ENCODE data around the gene ANKRD63.

The ANKRD63 gene

GRCh38 chr15:40316931-40317330, 34.1 kb upstream of the ANKRD63 start:
- DNase-seq: no peak
- intact Hi-C loops (cut with DNase I): no loop called here

- DNase-seq: no peak
- intact Hi-C loops (cut with DNase I): no loop called here
Measured at GRCh38 chr15:40314723-40315276, 31.9 kb upstream of the ANKRD63 start.

- DNase-seq: peak in 35 of 42 donors; percentile 29 to 89 (median 62)
Measured at GRCh38 chr15:40313531-40314398, 30.9 kb upstream of the ANKRD63 start.

GRCh38 chr15:40312370-40313158, 29.7 kb upstream of the ANKRD63 start:
- no peak for DNase-seq
- intact Hi-C loops (cut with DNase I): no loop called here

More at GRCh38 chr15:40313531-40314398, 30.9 kb upstream of the ANKRD63 start:
- intact Hi-C loops (cut with DNase I): no loop called here

- DNase-seq: no peak
Measured at GRCh38 chr15:40310993-40311392, 28.1 kb upstream of the ANKRD63 start.

GRCh38 chr15:40310001-40310959, 27.4 kb upstream of the ANKRD63 start:
- DNase-seq: peak; percentile 33 to 82 (median 66)
- intact Hi-C loops (cut with DNase I): no loop called here

More at GRCh38 chr15:40310993-40311392, 28.1 kb upstream of the ANKRD63 start:
- intact Hi-C loops (cut with DNase I): no loop called here

GRCh38 chr15:40309344-40309862, 26.5 kb upstream of the ANKRD63 start:
- intact Hi-C loops (cut with DNase I): no loop called here
- DNase-seq: no peak

- intact Hi-C loops (cut with DNase I): no loop called here
- peak in 14 of 42 donors; percentile 11 to 64 (median 40) for DNase-seq
Measured at GRCh38 chr15:40307421-40308211, 24.8 kb upstream of the ANKRD63 start, which contains the start of gene PLCB2. Gene PLCB2, minus strand, starts transcription at chr15:40307935. Its CDS starts 263 bp downstream, at chr15:40307672.

- intact Hi-C loops (cut with DNase I): no loop called here
- no peak for DNase-seq
Measured at GRCh38 chr15:40306908-40307307, 24.0 kb upstream of the ANKRD63 start.

GRCh38 chr15:40306371-40306770, 23.5 kb upstream of the ANKRD63 start:
- DNase-seq: peak in 21 of 42 donors; percentile 29 to 64 (median 44)
- intact Hi-C loops (cut with DNase I): no loop called here

GRCh38 chr15:40305281-40305680, 22.4 kb upstream of the ANKRD63 start:
- peak in 1 of 42 donors; percentile 6 for DNase-seq
- intact Hi-C loops (cut with DNase I): no loop called here

- intact Hi-C loops (cut with DNase I): no loop called here
Measured at GRCh38 chr15:40303576-40303975, 20.7 kb upstream of the ANKRD63 start.

GRCh38 chr15:40302981-40303380, 20.1 kb upstream of the ANKRD63 start:
- DNase-seq: no peak
- intact Hi-C loops (cut with DNase I): no loop called here

More at GRCh38 chr15:40303576-40303975, 20.7 kb upstream of the ANKRD63 start:
- no peak for DNase-seq

- no peak for DNase-seq
- intact Hi-C loops (cut with DNase I): no loop called here
Measured at GRCh38 chr15:40302288-40302886, 19.5 kb upstream of the ANKRD63 start.

GRCh38 chr15:40301467-40302179, 18.8 kb upstream of the ANKRD63 start:
- intact Hi-C loops (cut with DNase I): no loop called here
- peak in 20 of 42 donors; percentile 19 to 80 (median 55) for DNase-seq

GRCh38 chr15:40300771-40301170, 17.9 kb upstream of the ANKRD63 start:
- intact Hi-C loops (cut with DNase I): no loop called here

More at GRCh38 chr15:40300771-40301170, 17.9 kb upstream of the ANKRD63 start:
- DNase-seq: no peak

All from head of caudate nucleus (tissue), 42 donors.